Spinal cord (tissue), 10 donors: ENCODE data around the gene AGPAT4. TPM values are rescaled to one million over a fixed set of nuclear protein-coding genes. Genes with fewer than 3 reads are reported as not detected.

Source experiments
- DNase-seq, 6 donors: peaks; one replicate each; pipeline versions ENCODE4 v3.0.0 to v3.0.0-alpha.2; 2013 to 2015; ENCODE audit warnings: low spot score in 6 of 6, low read depth in 4 of 6
- H3K27ac ChIP-seq: one replicate; pipeline ENCODE4 v1.5.1; 2013; ENCODE audit warnings: low read depth, low read length, control low read depth
- H3K27me3 ChIP-seq: one replicate; pipeline ENCODE4 v1.6.1; 2013; ENCODE audit warnings: low read length; ENCODE audit not compliant: control insufficient read depth, insufficient read depth
- H3K36me3 ChIP-seq: one replicate; pipeline ENCODE4 v1.6.1; 2013; ENCODE audit warnings: low read length; ENCODE audit not compliant: control insufficient read depth, insufficient read depth
- H3K4me1 ChIP-seq: one replicate; pipeline ENCODE4 v1.6.1; 2013; ENCODE audit warnings: low read length; ENCODE audit not compliant: control insufficient read depth, insufficient read depth
- H3K4me3 ChIP-seq: one replicate; pipeline ENCODE4 v1.5.1; 2013; ENCODE audit warnings: low read depth, low read length, control low read depth
- H3K9me3 ChIP-seq: one replicate; pipeline ENCODE4 v1.6.1; 2013; ENCODE audit warnings: low read length; ENCODE audit not compliant: control insufficient read depth, insufficient read depth
- WGBS: methylation state at CpG from one replicate; pipeline ENCODE4 v1.1.5; 2013; ENCODE audit warnings: missing lambda C conversion rate; ENCODE audit not compliant: insufficient coverage; 5-methylcytosine and 5-hydroxymethylcytosine counted together
- polyA plus RNA-seq, 2 donors: library from polyadenylated mRNA; unstranded; fragments of 120-200 nt; gene quantifications; one replicate each; pipeline ENCODE4 v1.2.1, GENCODE V29; 2013; ENCODE audit not compliant: insufficient read length in 2 of 2
- total RNA-seq, 2 donors: library from RNA; depleted of rRNA in 1 of 2; stranded (reverse); fragments of 120-200 nt in 1 of 2; fragments of >200 nt in 1 of 2; gene quantifications; one replicate each; pipeline versions ENCODE4 v1.2.3 to v1.2.4, GENCODE V29; 2013 to 2014
- donor health status: healthy.

AGPAT4 gene
- total and polyA plus RNA-seq, 4 donors = 25.6 to 51.1 (median 40.0) TPM

DNA sequence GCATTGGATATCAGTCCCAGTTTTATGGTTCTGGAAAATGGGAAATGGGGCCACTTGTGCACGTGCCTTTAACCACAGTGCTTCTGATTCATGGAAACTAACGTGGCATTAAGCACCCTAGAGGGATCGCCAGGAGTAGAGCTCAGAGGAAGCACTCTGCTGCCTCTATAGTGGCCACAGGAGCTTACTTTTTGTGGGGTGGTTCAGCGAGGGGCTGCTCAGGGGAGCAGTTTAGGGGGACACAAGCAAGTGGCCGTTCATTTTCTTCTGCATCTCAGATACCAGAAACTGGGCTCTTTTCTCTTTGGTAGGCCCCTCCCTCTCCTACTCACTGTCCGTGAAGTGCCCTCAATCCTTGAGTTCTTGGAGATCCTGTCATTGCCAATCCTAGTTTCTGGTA is 28.5 kb downstream of the AGPAT4 start:
- H3K9me3 ChIP-seq = no peaks in the 10 kb centered on the region
- no peaks in the 10 kb centered on the region for H3K27me3 ChIP-seq
- 81% methylated on average over 5 of the region's 6 CpGs for WGBS
- H3K4me1 ChIP-seq = peaks cover 17% of the 10 kb centered on the region
- no peak for DNase-seq
- H3K36me3 ChIP-seq = peaks cover 4% of the 10 kb centered on the region
- H3K27ac ChIP-seq = no peak overlapping the region
- no peak overlapping the region for H3K4me3 ChIP-seq

DNA sequence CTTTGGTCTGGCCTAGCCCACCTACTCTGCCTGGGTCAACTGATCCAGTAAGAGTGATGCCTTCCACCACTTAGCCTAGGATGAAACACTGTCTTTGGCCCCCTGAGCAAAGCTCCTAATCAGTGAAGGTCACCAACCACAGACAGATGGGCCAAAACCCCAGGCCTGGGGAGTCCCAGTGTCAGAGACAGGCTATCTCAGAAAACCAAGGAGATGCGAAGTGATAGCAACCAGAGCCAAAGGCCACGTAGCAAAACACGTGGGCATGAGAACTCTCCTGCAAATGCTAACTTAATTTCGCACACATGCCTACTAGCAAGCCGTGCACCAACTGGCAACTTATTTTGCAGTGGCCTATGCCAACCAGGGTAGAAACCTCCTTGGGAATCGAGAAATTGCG is 29.1 kb downstream of the AGPAT4 start:
- 95% methylated on average over 7 of the region's 7 CpGs for WGBS
- H3K4me1 ChIP-seq = peaks cover 18% of the 10 kb centered on the region
- no peak overlapping the region for H3K27ac ChIP-seq
- H3K27me3 ChIP-seq = no peaks in the 10 kb centered on the region
- no peak for DNase-seq
- H3K4me3 ChIP-seq = no peak overlapping the region
- no peaks in the 10 kb centered on the region for H3K9me3 ChIP-seq
- peaks cover 4% of the 10 kb centered on the region for H3K36me3 ChIP-seq

DNA sequence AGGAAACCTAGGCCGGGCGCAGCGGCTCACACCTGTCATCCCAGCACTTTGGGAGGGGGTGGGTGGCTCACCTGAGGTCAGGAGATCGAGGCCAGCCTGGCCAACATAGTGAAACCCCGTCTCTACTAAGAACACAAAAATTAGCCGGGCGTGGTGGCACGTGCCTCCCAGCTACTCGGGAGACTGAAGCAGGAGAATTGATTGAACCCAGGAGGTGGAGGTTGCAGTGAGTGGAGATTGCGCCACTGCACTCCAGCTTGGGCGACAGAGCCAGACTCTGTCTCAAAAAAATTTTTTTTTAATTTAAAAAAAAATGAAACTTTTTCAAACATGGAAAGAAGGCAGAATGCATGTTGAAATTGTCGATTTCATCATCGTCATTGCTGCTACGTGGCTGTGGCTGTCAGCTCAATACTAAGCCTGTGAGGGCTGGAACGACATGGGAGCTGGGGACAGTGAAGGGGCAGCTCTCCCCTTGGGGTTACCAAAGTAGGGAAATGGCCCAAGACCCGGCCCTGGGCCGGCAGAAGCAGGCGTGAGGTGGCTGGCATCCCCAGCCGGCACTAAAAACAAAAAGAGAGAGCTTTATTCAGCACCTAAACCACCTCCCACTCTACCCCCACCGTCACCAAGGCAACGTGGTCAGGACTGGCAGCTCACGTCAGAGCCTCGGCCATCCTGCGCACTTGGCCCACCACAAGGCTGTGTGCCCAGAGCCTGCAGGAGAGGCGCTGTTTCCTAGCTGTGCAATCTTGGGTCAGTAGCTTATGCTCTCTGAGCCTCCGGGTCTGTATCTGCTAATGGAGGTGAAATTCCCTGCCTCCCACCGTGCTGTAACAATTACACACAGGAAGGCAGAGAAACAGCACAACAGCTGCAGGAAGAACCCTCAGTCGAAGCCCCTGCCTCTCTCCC is 30.8 kb downstream of the AGPAT4 start:
- H3K36me3 ChIP-seq = peaks cover 4% of the 10 kb centered on the region
- H3K9me3 ChIP-seq = no peaks in the 10 kb centered on the region
- peaks cover 18% of the 10 kb centered on the region for H3K4me1 ChIP-seq
- WGBS = 33% methylated on average over 15 of the region's 28 CpGs
- no peaks in the 10 kb centered on the region for H3K27me3 ChIP-seq
- DNase-seq = peak in 2 of 6 donors; percentile 67 to 71
- no peak overlapping the region for H3K27ac ChIP-seq
- no peak overlapping the region for H3K4me3 ChIP-seq

DNA sequence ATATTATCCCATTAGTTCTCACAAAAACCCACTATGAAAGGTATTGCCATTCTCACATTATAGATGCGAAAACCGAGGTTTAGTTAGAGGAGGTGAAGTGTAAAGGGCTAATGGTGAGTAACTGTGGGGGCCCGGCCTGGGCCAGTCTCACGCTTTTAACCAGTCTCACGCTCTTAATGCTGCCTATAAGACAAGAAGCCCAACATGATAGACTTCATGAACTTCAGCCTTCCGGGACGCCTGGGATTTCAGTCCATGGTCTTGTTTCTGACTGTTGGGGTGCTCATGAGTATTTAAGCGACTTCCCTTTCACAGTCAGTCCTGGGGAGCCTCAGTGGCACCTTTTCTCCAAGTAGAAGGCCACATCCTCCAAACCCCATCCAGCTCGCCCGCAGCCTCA is 31.7 kb downstream of the AGPAT4 start:
- Histone ChIP-seq H3K27me3 (no peaks in the 10 kb centered on the region), H3K36me3 (peaks cover 4% of the 10 kb centered on the region), H3K4me1 (peaks cover 18% of the 10 kb centered on the region), H3K9me3 (no peaks in the 10 kb centered on the region), H3K4me3 (no peak overlapping the region), H3K27ac (no peak overlapping the region)
- no peak for DNase-seq
- no CpG with 5 or more reads among the region's 10 CpGs for WGBS

DNA sequence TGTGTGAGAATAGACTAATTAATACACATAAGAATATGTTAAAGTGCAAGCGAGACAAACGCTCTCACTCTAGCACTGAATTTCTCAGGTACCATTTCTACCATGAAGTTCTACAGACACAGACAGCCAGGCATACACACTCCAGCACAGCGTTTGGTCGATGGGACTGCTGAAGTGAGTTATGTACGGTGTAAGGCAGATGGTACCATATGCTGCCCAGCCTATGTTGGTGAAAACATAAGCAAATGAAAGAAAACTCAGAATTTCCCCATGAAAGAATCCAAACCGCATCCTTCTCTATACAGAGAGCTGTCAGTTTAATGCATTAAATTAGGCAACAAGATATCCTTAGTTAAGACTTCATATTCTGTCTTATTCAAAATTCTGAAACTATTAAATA is 34.9 kb downstream of the AGPAT4 start:
- WGBS = no CpG with 5 or more reads among the region's 6 CpGs
- H3K4me1 ChIP-seq = peaks cover 27% of the 10 kb centered on the region
- H3K27me3 ChIP-seq = no peaks in the 10 kb centered on the region
- H3K9me3 ChIP-seq = no peaks in the 10 kb centered on the region
- H3K4me3 ChIP-seq = no peak overlapping the region
- H3K27ac ChIP-seq = no peak overlapping the region
- DNase-seq = peak in 1 of 6 donors; percentile 76
- no peaks in the 10 kb centered on the region for H3K36me3 ChIP-seq

DNA sequence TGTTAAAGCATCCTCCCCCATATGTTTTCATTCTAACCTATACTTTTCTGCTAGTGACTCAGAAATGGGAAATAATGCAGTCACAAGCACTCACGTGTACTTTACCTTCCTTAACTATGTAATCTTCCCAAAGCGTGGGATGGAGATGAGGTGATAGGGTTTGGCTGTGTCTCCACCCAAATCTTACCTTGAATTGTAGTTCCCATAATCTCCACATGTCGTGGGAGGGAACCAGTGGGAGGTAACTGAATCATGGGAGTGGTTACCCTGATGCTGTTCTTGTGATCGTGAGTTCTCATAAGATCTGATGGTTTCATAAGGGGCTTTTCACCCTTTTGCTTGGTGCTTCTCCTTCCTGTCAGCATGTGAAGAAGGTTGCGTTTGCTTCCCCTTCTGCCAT is 35.4 kb downstream of the AGPAT4 start:
- WGBS = 100% methylated on average over 1 of the region's 5 CpGs

DNA sequence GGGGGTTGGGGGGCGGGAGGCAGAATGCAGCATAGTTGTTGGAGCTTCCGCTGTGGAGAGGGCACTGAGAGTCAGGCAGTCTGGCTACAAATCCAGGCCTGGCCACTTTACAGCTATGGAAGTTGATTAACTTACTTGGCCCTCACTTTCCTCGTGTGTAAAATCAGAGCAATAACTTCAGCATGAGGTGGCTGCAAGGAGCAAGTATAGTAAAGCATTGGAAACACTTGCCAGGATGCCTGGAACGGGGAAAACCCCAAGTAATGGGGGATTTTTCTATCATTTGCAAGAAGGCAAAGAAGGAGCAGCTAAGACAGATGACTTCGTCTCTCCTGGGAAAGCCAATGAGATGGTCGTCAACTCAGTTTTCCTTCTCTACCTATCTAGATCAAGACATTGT is 35.8 kb downstream of the AGPAT4 start:
- Histone ChIP-seq H3K4me1 (peaks cover 24% of the 10 kb centered on the region), H3K27me3 (no peaks in the 10 kb centered on the region), H3K9me3 (no peaks in the 10 kb centered on the region), H3K27ac (no peak overlapping the region), H3K4me3 (no peak overlapping the region), H3K36me3 (no peaks in the 10 kb centered on the region)
- WGBS = 59% methylated on average over 2 of the region's 6 CpGs
- no peak for DNase-seq

More for the DNA sequence above, 35.4 kb downstream of the AGPAT4 start:
- H3K4me3 ChIP-seq = no peak overlapping the region
- no peaks in the 10 kb centered on the region for H3K36me3 ChIP-seq
- no peaks in the 10 kb centered on the region for H3K9me3 ChIP-seq
- no peaks in the 10 kb centered on the region for H3K27me3 ChIP-seq
- no peak for DNase-seq
- H3K27ac ChIP-seq = no peak overlapping the region
- H3K4me1 ChIP-seq = peaks cover 28% of the 10 kb centered on the region

DNA sequence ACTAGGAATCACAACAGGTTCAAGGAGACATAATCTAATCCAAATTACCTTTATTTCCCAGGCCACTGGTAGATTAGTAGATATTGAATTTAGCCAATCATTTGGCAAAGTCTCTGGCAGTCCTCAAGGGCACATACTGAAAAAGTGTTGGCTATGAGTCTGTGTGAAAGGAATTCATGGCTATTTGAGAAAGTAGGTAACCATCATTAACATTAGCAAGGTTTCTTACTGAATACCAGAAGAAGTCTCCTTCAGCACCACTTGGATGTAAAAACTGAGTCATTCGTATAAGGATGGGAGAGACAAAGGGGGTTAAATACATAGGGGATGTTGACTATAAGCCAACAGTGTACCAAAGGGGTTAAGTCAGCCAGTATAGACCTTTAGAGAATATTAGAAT is 36.7 kb downstream of the AGPAT4 start:
- H3K4me3 ChIP-seq = no peak overlapping the region
- no peaks in the 10 kb centered on the region for H3K27me3 ChIP-seq
- no peak for DNase-seq
- no peak overlapping the region for H3K27ac ChIP-seq
- H3K4me1 ChIP-seq = peaks cover 24% of the 10 kb centered on the region
- H3K9me3 ChIP-seq = no peaks in the 10 kb centered on the region
- WGBS = no CpG with 5 or more reads among the region's 1 CpG
- peaks cover 4% of the 10 kb centered on the region for H3K36me3 ChIP-seq

DNA sequence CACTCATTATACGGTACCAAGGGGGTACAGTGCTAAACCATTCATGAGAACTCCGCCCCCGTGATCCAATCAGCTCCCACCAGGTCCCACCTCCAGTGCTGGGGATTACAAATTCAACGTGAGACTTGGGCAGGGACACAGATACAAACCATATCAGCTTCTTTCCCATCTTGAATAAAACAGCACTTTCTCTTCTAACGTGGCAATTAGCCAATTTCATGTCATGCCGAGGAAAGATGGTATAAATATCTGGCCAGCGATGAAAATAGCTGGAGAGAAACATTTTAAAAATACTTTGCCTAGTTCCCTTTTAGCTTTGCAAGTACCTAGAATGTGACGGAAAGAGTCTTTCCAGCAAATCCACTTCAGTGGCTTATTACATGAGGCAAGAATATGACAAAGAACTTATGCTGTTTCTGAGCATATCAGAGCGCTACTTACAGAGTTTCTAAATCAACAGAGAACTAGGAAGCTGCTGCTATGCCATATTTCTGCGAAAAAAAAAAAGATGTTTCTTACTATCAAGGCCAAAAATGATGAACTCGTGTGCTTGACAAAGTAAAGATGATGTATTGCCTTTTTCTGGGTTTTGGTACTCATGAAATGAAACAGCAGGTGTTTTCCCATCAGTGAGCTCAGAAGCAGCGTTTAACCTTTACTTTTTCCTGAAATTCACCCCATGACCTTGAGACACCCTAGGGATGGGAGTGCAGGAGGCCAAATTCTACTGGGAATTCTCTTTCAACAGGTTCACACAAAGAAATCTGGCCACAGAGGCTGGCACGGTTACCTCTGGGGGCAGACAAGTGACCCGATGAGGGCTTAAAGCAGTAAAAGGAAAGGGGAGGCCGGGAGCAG is 37.9 kb downstream of the AGPAT4 start:
- WGBS = 94% methylated on average over 7 of the region's 15 CpGs
- H3K36me3 ChIP-seq = peaks cover 4% of the 10 kb centered on the region
- no peaks in the 10 kb centered on the region for H3K9me3 ChIP-seq
- no peak overlapping the region for H3K27ac ChIP-seq
- no peak overlapping the region for H3K4me3 ChIP-seq
- DNase-seq = no peak
- peaks cover 24% of the 10 kb centered on the region for H3K4me1 ChIP-seq
- H3K27me3 ChIP-seq = no peaks in the 10 kb centered on the region
